NCI-H82 treated with DMSO at 0.1 percent for 48 hours (cell line): ENCODE data around the gene KAT14.
"Not testable (repeated sequence)": the region's sequence is repeated elsewhere in the genome, so short reads cannot be mapped to it uniquely, and the experiment has no call there.

ENCODE experiments used
- DNase-seq: peaks from one replicate; lab custom pipeline; 2025; ENCODE audit not compliant: unreplicated experiment; lab: John Stamatoyannopoulos, UW

KAT14 gene

GRCh38 chr20:18213002-18213401, 75.3 kb downstream of the KAT14 start:
- no peak for DNase-seq

GRCh38 chr20:18215566-18215965, 77.9 kb downstream of the KAT14 start:
- DNase-seq: no peak

- no peak for DNase-seq
Measured at GRCh38 chr20:18218280-18218679, 80.6 kb downstream of the KAT14 start.

- no peak for DNase-seq
Measured at GRCh38 chr20:18223409-18223808, 85.7 kb downstream of the KAT14 start.

GRCh38 chr20:18224968-18225568, 87.4 kb downstream of the KAT14 start:
- no peak for DNase-seq

GRCh38 chr20:18225632-18226031, 88.0 kb downstream of the KAT14 start:
- DNase-seq: no peak

GRCh38 chr20:18226741-18227140, 89.1 kb downstream of the KAT14 start:
- not testable (repeated sequence) for DNase-seq

- DNase-seq: no peak
Measured at GRCh38 chr20:18233408-18233943, 95.8 kb downstream of the KAT14 start.
